HepG2 (cell line): ENCODE results near the gene NLRC3.

Source experiments
- CTCF ChIP-seq: sonication (generic); formaldehyde crosslinking; IDR thresholded peaks from 2 replicates; pipeline ENCODE4 v1.5.0; 2020; ENCODE audit warnings: mild to moderate bottlenecking, missing genetic modification reagents, moderate library complexity
- ELF1 ChIP-seq: sonication (generic); formaldehyde crosslinking; IDR thresholded peaks from 2 replicates; pipeline ENCODE4 v1.4.0; 2020; ENCODE audit warnings: missing genetic modification reagents
- EP300 ChIP-seq, 3 experiments: sonication (generic) in 1 of 3; formaldehyde crosslinking in 1 of 3; IDR thresholded peaks; 2 replicates each; pipeline versions ENCODE4 v1.5.1 to v1.6.1; 2011 to 2020; ENCODE audit warnings: low read depth in 2 of 3, low read length in 2 of 3, borderline replicate concordance in 1 of 3, improper control_type of control experiment in 1 of 3, mild to moderate bottlenecking in 1 of 3, missing genetic modification reagents in 1 of 3, moderate library complexity in 1 of 3
- ETV6 ChIP-seq: sonication (generic); formaldehyde crosslinking; conservative IDR thresholded peaks from 2 replicates; pipeline ENCODE4 v1.4.0; 2020; ENCODE audit warnings: missing genetic modification reagents
- FOXM1 ChIP-seq: sonication (generic); formaldehyde crosslinking; IDR thresholded peaks from 2 replicates; pipeline ENCODE4 v1.5.0; 2020; ENCODE audit warnings: missing genetic modification reagents
- ISL2 ChIP-seq: sonication (generic); formaldehyde crosslinking; IDR thresholded peaks from 2 replicates; pipeline ENCODE4 v1.5.0; 2020; ENCODE audit warnings: missing genetic modification reagents
- KDM3A ChIP-seq: IDR thresholded peaks from 2 replicates; pipeline ENCODE4 v1.6.1; 2018; ENCODE audit warnings: low read depth, missing compliant biosample characterization
- PBX3 ChIP-seq: sonication (generic); formaldehyde crosslinking; IDR thresholded peaks from 2 replicates; pipeline ENCODE4 v1.8.1; 2023; ENCODE audit warnings: missing genetic modification reagents, inconsistent platforms, borderline replicate concordance
- ZNF263 ChIP-seq: sonication (generic); formaldehyde crosslinking; IDR thresholded peaks from 2 replicates; pipeline ENCODE4 v1.4.0; 2020; ENCODE audit warnings: missing genetic modification reagents
- ZNF431 ChIP-seq: sonication (generic); formaldehyde crosslinking; IDR thresholded peaks from 2 replicates; pipeline ENCODE4 v1.9.0; 2022; ENCODE audit warnings: missing genetic modification reagents, low read depth, mild to moderate bottlenecking, borderline replicate concordance
- ZNF558 ChIP-seq: sonication (generic); formaldehyde crosslinking; IDR thresholded peaks from 2 replicates; pipeline ENCODE4 v1.9.0; 2022; ENCODE audit warnings: mild to moderate bottlenecking, missing genetic modification reagents, borderline replicate concordance
- ZNF563 ChIP-seq: sonication (generic); formaldehyde crosslinking; IDR thresholded peaks from 2 replicates; pipeline ENCODE4 v1.8.0; 2022; ENCODE audit warnings: mild to moderate bottlenecking, moderate library complexity, missing genetic modification reagents
- TF ChIP-seq, protein P1 (sequence below): IDR thresholded peaks from 2 replicates; pipeline ENCODE4 v1.6.1; 2016; ENCODE audit warnings: low read depth, control low read depth

- no peak for TF ChIP-seq ZNF558
- no peak for TF ChIP-seq PBX3
- TF ChIP-seq CTCF (CRISPR knock-in tag) = no peak
- no peak for TF ChIP-seq EP300 (IDR thresholded peaks at IDR 0.05; ENCODE audit: low read depth in 2 of 2, low read length in 2 of 2)
- TF ChIP-seq EP300 (CRISPR knock-in tag; IDR thresholded peaks at IDR 0.05; ENCODE audit: borderline replicate concordance) = no peak
- TF ChIP-seq ISL2 (CRISPR knock-in tag) = no peak
- no peak for TF ChIP-seq ETV6 (CRISPR knock-in tag)
- no peak for TF ChIP-seq KDM3A (CRISPR knock-in tag)
- TF ChIP-seq, protein P1, sequence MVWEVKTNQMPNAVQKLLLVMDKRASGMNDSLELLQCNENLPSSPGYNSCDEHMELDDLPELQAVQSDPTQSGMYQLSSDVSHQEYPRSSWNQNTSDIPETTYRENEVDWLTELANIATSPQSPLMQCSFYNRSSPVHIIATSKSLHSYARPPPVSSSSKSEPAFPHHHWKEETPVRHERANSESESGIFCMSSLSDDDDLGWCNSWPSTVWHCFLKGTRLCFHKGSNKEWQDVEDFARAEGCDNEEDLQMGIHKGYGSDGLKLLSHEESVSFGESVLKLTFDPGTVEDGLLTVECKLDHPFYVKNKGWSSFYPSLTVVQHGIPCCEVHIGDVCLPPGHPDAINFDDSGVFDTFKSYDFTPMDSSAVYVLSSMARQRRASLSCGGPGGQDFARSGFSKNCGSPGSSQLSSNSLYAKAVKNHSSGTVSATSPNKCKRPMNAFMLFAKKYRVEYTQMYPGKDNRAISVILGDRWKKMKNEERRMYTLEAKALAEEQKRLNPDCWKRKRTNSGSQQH (CRISPR knock-in tag) = no peak
- TF ChIP-seq ELF1 = no peak
- no peak for TF ChIP-seq ZNF563 (CRISPR knock-in tag)
- TF ChIP-seq FOXM1 (CRISPR knock-in tag) = no peak
- TF ChIP-seq ZNF263 (CRISPR knock-in tag) = no peak
- TF ChIP-seq ZNF431 (CRISPR knock-in tag) = no peak
Observed at GRCh38 chr16:3496386-3496785, 80.8 kb downstream of the NLRC3 start.
